HEK293 (cell line): Measurements from ENCODE around the gene PKLR.
A peak's percentile ranks its signal among the peaks of the same experiment; 100 is the strongest.

Experiments
- BCL11B ChIP-seq: fragments of 450-650 bp; formaldehyde crosslinking; IDR thresholded peaks from 2 replicates; pipeline ENCODE4 v1.5.1; 2016; ENCODE audit warnings: low read depth, missing biosample characterization, missing genetic modification characterization
- GLI2 ChIP-seq: fragments of 450-650 bp; formaldehyde crosslinking; IDR thresholded peaks from 2 replicates; pipeline ENCODE4; 2017; ENCODE audit warnings: missing biosample characterization, missing genetic modification characterization, low read depth, borderline replicate concordance
- KLF1 ChIP-seq: fragments of 450-650 bp; formaldehyde crosslinking; IDR thresholded peaks from 2 replicates; pipeline ENCODE4 v1.5.1; 2016; ENCODE audit warnings: missing biosample characterization, missing genetic modification characterization
- MEIS1 ChIP-seq: sonication (generic); formaldehyde crosslinking; IDR thresholded peaks from 2 replicates; pipeline ENCODE4 v1.8.1; 2022; ENCODE audit warnings: missing genetic modification reagents, mild to moderate bottlenecking, borderline replicate concordance
- ZBTB1 ChIP-seq: fragments of 450-650 bp; formaldehyde crosslinking; IDR thresholded peaks from 2 replicates; pipeline ENCODE4 v1.5.1; 2016; ENCODE audit warnings: missing biosample characterization, missing genetic modification characterization
- ZBTB21 ChIP-seq: fragments of 450-650 bp; formaldehyde crosslinking; IDR thresholded peaks from 2 replicates; pipeline ENCODE4 v1.5.1; 2017; ENCODE audit warnings: missing biosample characterization, missing genetic modification characterization
- ZBTB7A ChIP-seq: fragments of 450-650 bp; formaldehyde crosslinking; IDR thresholded peaks from 2 replicates; pipeline ENCODE4 v1.5.1; 2016; ENCODE audit warnings: low read depth, missing biosample characterization, missing genetic modification characterization
- ZFHX2 ChIP-seq: fragments of 450-650 bp; formaldehyde crosslinking; conservative IDR thresholded peaks from 2 replicates; pipeline ENCODE4 v1.5.1; 2016; ENCODE audit warnings: missing biosample characterization, missing genetic modification characterization
- ZIC2 ChIP-seq: fragments of 450-650 bp; formaldehyde crosslinking; IDR thresholded peaks from 2 replicates; pipeline ENCODE4 v1.5.1; 2016; ENCODE audit warnings: missing biosample characterization, missing genetic modification characterization
- ZNF138 ChIP-seq: fragments of 450-650 bp; formaldehyde crosslinking; IDR thresholded peaks from 2 replicates; pipeline ENCODE4 v1.5.1; 2016; ENCODE audit warnings: missing biosample characterization, missing genetic modification characterization, borderline replicate concordance
- ZNF23 ChIP-seq: fragments of 450-650 bp; formaldehyde crosslinking; IDR thresholded peaks from 2 replicates; pipeline ENCODE4 v1.5.1; 2016; ENCODE audit warnings: missing biosample characterization, missing genetic modification characterization, borderline replicate concordance
- ZNF292 ChIP-seq: fragments of 450-650 bp; formaldehyde crosslinking; IDR thresholded peaks from 2 replicates; pipeline ENCODE4 v1.5.1; 2016; ENCODE audit warnings: low read depth, missing biosample characterization, missing genetic modification characterization, borderline replicate concordance
- ZNF335 ChIP-seq: fragments of 450-650 bp; formaldehyde crosslinking; conservative IDR thresholded peaks from 2 replicates; pipeline ENCODE4 v1.5.1; 2016; ENCODE audit warnings: missing biosample characterization, missing genetic modification characterization
- ZNF416 ChIP-seq: fragments of 450-650 bp; formaldehyde crosslinking; IDR thresholded peaks from 2 replicates; pipeline ENCODE4 v1.5.1; 2016; ENCODE audit warnings: missing biosample characterization, missing genetic modification characterization
- ZNF510 ChIP-seq: fragments of 450-650 bp; formaldehyde crosslinking; IDR thresholded peaks from 2 replicates; pipeline ENCODE4 v1.5.1; 2018; ENCODE audit warnings: mild to moderate bottlenecking, missing genetic modification characterization, missing biosample characterization; ENCODE audit not compliant: insufficient replicate concordance
- ZNF514 ChIP-seq: fragments of 450-650 bp; formaldehyde crosslinking; IDR thresholded peaks from 2 replicates; pipeline ENCODE4 v1.5.1; 2016; ENCODE audit warnings: missing biosample characterization, missing genetic modification characterization
- ZNF544 ChIP-seq: fragments of 450-650 bp; formaldehyde crosslinking; IDR thresholded peaks from 2 replicates; pipeline ENCODE4 v1.5.0; 2017; ENCODE audit warnings: missing biosample characterization, missing genetic modification characterization
- ZNF561 ChIP-seq: fragments of 450-650 bp; IDR thresholded peaks from 2 replicates; pipeline ENCODE4 v1.5.1; 2018; ENCODE audit warnings: missing biosample characterization, missing genetic modification characterization, borderline replicate concordance
- ZNF585B ChIP-seq: fragments of 450-650 bp; formaldehyde crosslinking; IDR thresholded peaks from 2 replicates; pipeline ENCODE4 v1.5.1; 2016; ENCODE audit warnings: missing biosample characterization, missing genetic modification characterization
- ZNF626 ChIP-seq: fragments of 450-650 bp; sonication (Bioruptor Pico); formaldehyde crosslinking; IDR thresholded peaks from 2 replicates; pipeline ENCODE4 v1.5.1; 2018; ENCODE audit warnings: missing biosample characterization, missing genetic modification characterization, inconsistent platforms
- ZNF660 ChIP-seq: fragments of 450-650 bp; IDR thresholded peaks from 2 replicates; pipeline ENCODE4 v1.5.1; 2018; ENCODE audit warnings: missing biosample characterization, mild to moderate bottlenecking, missing genetic modification characterization
- ZNF701 ChIP-seq: fragments of 450-650 bp; formaldehyde crosslinking; IDR thresholded peaks from 2 replicates; pipeline ENCODE4 v1.5.1; 2016; ENCODE audit warnings: missing biosample characterization, missing genetic modification characterization
- ZNF843 ChIP-seq: fragments of 450-650 bp; formaldehyde crosslinking; IDR thresholded peaks from 2 replicates; pipeline ENCODE4 v1.5.1; 2016; ENCODE audit warnings: missing biosample characterization, missing genetic modification characterization
- TF ChIP-seq, protein P1 (sequence below): fragments of 450-650 bp; formaldehyde crosslinking; IDR thresholded peaks from 2 replicates; pipeline ENCODE4 v1.5.1; 2016; ENCODE audit warnings: missing biosample characterization, missing genetic modification characterization
- TF ChIP-seq, protein P2 (sequence below): IDR thresholded peaks from 2 replicates; pipeline ENCODE4 v1.6.1; 2011; ENCODE audit warnings: mild to moderate bottlenecking, low read depth, low read length, borderline replicate concordance
- TF ChIP-seq, protein P3 (sequence below): fragments of 450-650 bp; formaldehyde crosslinking; IDR thresholded peaks from 2 replicates; pipeline ENCODE4 v1.5.1; 2016; ENCODE audit warnings: missing biosample characterization, missing genetic modification characterization, borderline replicate concordance
- TF ChIP-seq, protein P4 (sequence below): fragments of 450-650 bp; formaldehyde crosslinking; IDR thresholded peaks from 2 replicates; pipeline ENCODE4 v1.5.0; 2017; ENCODE audit warnings: missing biosample characterization, missing genetic modification characterization, borderline replicate concordance
- TF ChIP-seq, protein P5 (sequence below): fragments of 450-650 bp; formaldehyde crosslinking; IDR thresholded peaks from 2 replicates; pipeline ENCODE4 v1.5.1; 2016; ENCODE audit warnings: missing biosample characterization, missing genetic modification characterization
- TF ChIP-seq, protein P6 (sequence below): fragments of 450-650 bp; formaldehyde crosslinking; IDR thresholded peaks from 2 replicates; pipeline ENCODE4 v1.5.1; 2016; ENCODE audit warnings: missing biosample characterization, missing genetic modification characterization

The PKLR gene

DNA sequence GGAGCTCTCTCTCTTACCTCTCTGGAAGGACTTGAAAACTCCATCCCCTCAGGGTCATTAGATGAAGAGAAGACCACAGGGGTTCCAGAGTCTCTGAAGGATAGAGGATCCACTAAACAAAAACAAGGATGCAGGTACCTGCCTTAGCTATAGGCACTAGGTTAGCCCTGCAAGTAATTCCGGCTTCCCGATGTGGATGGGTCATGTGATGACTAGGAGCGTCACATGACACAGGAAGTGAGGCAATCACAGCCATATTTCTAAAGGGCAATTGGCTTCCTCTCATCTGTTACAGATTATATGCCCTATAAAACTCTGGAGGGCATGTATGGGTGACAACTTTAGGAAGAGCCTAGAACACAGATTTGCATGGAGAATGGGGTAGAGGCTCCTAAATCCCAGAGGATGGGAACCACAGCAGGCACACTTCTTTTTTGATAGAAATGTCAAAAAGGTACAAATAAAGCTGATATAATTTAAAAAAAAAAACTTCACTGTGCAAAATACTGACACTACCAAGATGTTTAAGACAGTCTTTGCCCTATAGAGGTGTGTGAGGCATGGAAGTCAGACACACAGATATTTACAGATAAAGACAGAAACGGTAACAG is 60.1 kb downstream of the PKLR start (continued):
- TF ChIP-seq, protein P1, sequence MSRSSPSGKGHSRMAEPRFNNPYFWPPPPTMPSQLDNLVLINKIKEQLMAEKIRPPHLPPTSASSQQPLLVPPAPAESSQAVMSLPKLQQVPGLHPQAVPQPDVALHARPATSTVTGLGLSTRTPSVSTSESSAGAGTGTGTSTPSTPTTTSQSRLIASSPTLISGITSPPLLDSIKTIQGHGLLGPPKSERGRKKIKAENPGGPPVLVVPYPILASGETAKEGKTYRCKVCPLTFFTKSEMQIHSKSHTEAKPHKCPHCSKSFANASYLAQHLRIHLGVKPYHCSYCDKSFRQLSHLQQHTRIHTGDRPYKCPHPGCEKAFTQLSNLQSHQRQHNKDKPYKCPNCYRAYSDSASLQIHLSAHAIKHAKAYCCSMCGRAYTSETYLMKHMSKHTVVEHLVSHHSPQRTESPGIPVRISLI, result no peak
- TF ChIP-seq ZNF23 (tag by site-specific recombination) (no peak), ZNF335 (peak; percentile 75), ZNF585B (tag by site-specific recombination) (no peak), BCL11B (tag by site-specific recombination) (no peak), ZNF416 (tag by site-specific recombination) (no peak), ZNF660 (tag by site-specific recombination) (peak; percentile 17; the same call in 1 of the 2 replicates), ZBTB7A (tag by site-specific recombination) (no peak), ZFHX2 (no peak), ZNF843 (peak; percentile 39; the same call in 1 of the 2 replicates), ZNF701 (tag by site-specific recombination) (no peak), KLF1 (no peak), ZNF292 (tag by site-specific recombination) (no peak), ZNF626 (tag by site-specific recombination) (no peak), MEIS1 (CRISPR knock-in tag) (no peak), GLI2 (tag by site-specific recombination) (no peak), ZBTB21 (tag by site-specific recombination) (0 out of 2 replicates have a peak, but pooled peaks have one; percentile 16), ZIC2 (tag by site-specific recombination) (no peak), ZNF544 (no peak), ZNF514 (no peak), ZNF561 (tag by site-specific recombination) (no peak), ZNF138 (tag by site-specific recombination) (no peak), ZNF510 (tag by site-specific recombination) (no peak), ZBTB1 (tag by site-specific recombination) (no peak)
- TF ChIP-seq, protein P2, sequence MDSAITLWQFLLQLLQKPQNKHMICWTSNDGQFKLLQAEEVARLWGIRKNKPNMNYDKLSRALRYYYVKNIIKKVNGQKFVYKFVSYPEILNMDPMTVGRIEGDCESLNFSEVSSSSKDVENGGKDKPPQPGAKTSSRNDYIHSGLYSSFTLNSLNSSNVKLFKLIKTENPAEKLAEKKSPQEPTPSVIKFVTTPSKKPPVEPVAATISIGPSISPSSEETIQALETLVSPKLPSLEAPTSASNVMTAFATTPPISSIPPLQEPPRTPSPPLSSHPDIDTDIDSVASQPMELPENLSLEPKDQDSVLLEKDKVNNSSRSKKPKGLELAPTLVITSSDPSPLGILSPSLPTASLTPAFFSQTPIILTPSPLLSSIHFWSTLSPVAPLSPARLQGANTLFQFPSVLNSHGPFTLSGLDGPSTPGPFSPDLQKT, result no peak
- TF ChIP-seq, protein P3, sequence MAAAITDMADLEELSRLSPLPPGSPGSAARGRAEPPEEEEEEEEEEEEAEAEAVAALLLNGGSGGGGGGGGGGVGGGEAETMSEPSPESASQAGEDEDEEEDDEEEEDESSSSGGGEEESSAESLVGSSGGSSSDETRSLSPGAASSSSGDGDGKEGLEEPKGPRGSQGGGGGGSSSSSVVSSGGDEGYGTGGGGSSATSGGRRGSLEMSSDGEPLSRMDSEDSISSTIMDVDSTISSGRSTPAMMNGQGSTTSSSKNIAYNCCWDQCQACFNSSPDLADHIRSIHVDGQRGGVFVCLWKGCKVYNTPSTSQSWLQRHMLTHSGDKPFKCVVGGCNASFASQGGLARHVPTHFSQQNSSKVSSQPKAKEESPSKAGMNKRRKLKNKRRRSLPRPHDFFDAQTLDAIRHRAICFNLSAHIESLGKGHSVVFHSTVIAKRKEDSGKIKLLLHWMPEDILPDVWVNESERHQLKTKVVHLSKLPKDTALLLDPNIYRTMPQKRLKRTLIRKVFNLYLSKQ, result no peak
- TF ChIP-seq, protein P4, sequence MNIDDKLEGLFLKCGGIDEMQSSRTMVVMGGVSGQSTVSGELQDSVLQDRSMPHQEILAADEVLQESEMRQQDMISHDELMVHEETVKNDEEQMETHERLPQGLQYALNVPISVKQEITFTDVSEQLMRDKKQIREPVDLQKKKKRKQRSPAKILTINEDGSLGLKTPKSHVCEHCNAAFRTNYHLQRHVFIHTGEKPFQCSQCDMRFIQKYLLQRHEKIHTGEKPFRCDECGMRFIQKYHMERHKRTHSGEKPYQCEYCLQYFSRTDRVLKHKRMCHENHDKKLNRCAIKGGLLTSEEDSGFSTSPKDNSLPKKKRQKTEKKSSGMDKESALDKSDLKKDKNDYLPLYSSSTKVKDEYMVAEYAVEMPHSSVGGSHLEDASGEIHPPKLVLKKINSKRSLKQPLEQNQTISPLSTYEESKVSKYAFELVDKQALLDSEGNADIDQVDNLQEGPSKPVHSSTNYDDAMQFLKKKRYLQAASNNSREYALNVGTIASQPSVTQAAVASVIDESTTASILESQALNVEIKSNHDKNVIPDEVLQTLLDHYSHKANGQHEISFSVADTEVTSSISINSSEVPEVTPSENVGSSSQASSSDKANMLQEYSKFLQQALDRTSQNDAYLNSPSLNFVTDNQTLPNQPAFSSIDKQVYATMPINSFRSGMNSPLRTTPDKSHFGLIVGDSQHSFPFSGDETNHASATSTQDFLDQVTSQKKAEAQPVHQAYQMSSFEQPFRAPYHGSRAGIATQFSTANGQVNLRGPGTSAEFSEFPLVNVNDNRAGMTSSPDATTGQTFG (tag by site-specific recombination), result no peak
- TF ChIP-seq, protein P5, sequence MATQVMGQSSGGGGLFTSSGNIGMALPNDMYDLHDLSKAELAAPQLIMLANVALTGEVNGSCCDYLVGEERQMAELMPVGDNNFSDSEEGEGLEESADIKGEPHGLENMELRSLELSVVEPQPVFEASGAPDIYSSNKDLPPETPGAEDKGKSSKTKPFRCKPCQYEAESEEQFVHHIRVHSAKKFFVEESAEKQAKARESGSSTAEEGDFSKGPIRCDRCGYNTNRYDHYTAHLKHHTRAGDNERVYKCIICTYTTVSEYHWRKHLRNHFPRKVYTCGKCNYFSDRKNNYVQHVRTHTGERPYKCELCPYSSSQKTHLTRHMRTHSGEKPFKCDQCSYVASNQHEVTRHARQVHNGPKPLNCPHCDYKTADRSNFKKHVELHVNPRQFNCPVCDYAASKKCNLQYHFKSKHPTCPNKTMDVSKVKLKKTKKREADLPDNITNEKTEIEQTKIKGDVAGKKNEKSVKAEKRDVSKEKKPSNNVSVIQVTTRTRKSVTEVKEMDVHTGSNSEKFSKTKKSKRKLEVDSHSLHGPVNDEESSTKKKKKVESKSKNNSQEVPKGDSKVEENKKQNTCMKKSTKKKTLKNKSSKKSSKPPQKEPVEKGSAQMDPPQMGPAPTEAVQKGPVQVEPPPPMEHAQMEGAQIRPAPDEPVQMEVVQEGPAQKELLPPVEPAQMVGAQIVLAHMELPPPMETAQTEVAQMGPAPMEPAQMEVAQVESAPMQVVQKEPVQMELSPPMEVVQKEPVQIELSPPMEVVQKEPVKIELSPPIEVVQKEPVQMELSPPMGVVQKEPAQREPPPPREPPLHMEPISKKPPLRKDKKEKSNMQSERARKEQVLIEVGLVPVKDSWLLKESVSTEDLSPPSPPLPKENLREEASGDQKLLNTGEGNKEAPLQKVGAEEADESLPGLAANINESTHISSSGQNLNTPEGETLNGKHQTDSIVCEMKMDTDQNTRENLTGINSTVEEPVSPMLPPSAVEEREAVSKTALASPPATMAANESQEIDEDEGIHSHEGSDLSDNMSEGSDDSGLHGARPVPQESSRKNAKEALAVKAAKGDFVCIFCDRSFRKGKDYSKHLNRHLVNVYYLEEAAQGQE (tag by site-specific recombination), result no peak
- TF ChIP-seq, protein P6, sequence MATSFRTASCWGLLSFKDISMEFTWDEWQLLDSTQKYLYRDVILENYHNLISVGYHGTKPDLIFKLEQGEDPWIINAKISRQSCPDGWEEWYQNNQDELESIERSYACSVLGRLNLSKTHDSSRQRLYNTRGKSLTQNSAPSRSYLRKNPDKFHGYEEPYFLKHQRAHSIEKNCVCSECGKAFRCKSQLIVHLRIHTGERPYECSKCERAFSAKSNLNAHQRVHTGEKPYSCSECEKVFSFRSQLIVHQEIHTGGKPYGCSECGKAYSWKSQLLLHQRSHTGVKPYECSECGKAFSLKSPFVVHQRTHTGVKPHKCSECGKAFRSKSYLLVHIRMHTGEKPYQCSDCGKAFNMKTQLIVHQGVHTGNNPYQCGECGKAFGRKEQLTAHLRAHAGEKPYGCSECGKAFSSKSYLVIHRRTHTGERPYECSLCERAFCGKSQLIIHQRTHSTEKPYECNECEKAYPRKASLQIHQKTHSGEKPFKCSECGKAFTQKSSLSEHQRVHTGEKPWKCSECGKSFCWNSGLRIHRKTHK, result no peak
